Kidney epithelial cell (primary cell): ENCODE measurements around the gene SLC22A7. TPM values are rescaled to one million over a fixed set of nuclear protein-coding genes. Genes with fewer than 3 reads are reported as not detected.

Experiments
- DNase-seq: peaks from one replicate; pipeline ENCODE4 v3.0.0-alpha.2; 2010; ENCODE audit warnings: low read depth
- H3K27me3 ChIP-seq: 2 replicates; pipeline ENCODE4 v1.6.0; 2011; ENCODE audit warnings: low read length; ENCODE audit not compliant: control insufficient read depth, insufficient read depth
- H3K36me3 ChIP-seq: 2 replicates; pipeline ENCODE4 v1.5.1; 2011; ENCODE audit warnings: low read length; ENCODE audit not compliant: control insufficient read depth, insufficient read depth
- H3K4me3 ChIP-seq: 2 replicates; pipeline ENCODE4 v1.5.1; 2011; ENCODE audit warnings: low read depth, mild to moderate bottlenecking, control low read depth, low read length
- CTCF ChIP-seq: IDR thresholded peaks from 2 replicates; pipeline ENCODE4 v1.5.1; 2011; ENCODE audit warnings: mild to moderate bottlenecking, moderate library complexity, low read length, control low read depth, inconsistent platforms; ENCODE audit not compliant: insufficient read depth, poor library complexity, severe bottlenecking
- total RNA-seq: library from RNA; depleted of rRNA; stranded (reverse); fragments of >200 nt; gene quantifications from 2 replicates; pipeline ENCODE4 v1.2.3, GENCODE V29; 2015

The SLC22A7 gene
- total RNA-seq, 1 donor from 2014 or later, result not detected

GRCh38 chr6:43263314-43264178 lies 34.5 kb upstream of the SLC22A7 start:
- no peak for DNase-seq
- H3K27me3 ChIP-seq, result peaks cover 12% of the 10 kb centered on the region
- peak; percentile 91 for TF ChIP-seq CTCF
- H3K36me3 ChIP-seq, result no peaks in the 10 kb centered on the region
- H3K4me3 ChIP-seq, result no peak overlapping the region

- no peaks in the 10 kb centered on the region for H3K36me3 ChIP-seq
- peaks cover 18% of the 10 kb centered on the region for H3K27me3 ChIP-seq
- no peak for TF ChIP-seq CTCF
- H3K4me3 ChIP-seq, result no peak overlapping the region
- no peak for DNase-seq
Measured at GRCh38 chr6:43264599-43265145, 33.4 kb upstream of the SLC22A7 start.

- Histone ChIP-seq H3K4me3 (no peak overlapping the region), H3K27me3 (peaks cover 19% of the 10 kb centered on the region), H3K36me3 (no peaks in the 10 kb centered on the region)
- DNase-seq, result no peak
- TF ChIP-seq CTCF, result no peak
Measured at GRCh38 chr6:43265564-43265963, 32.5 kb upstream of the SLC22A7 start.

- H3K4me3 ChIP-seq, result no peak overlapping the region
- peaks cover 24% of the 10 kb centered on the region for H3K27me3 ChIP-seq
- no peak for DNase-seq
- H3K36me3 ChIP-seq, result no peaks in the 10 kb centered on the region
- no peak for TF ChIP-seq CTCF
Measured at GRCh38 chr6:43267619-43268354, 30.3 kb upstream of the SLC22A7 start.

GRCh38 chr6:43268355-43268700 lies 29.7 kb upstream of the SLC22A7 start:
- DNase-seq, result no peak
- Histone ChIP-seq H3K27me3 (peaks cover 26% of the 10 kb centered on the region), H3K4me3 (no peak overlapping the region), H3K36me3 (no peaks in the 10 kb centered on the region)
- TF ChIP-seq CTCF, result no peak
